ENCODE measurements around the gene TSHR. TPM values are rescaled to one million over a fixed set of nuclear protein-coding genes. Genes with fewer than 3 reads are reported as not detected.

Gene TSHR
- total RNA-seq, 2 donors from 2014 or later: 0.23 to 0.36 TPM

DNA sequence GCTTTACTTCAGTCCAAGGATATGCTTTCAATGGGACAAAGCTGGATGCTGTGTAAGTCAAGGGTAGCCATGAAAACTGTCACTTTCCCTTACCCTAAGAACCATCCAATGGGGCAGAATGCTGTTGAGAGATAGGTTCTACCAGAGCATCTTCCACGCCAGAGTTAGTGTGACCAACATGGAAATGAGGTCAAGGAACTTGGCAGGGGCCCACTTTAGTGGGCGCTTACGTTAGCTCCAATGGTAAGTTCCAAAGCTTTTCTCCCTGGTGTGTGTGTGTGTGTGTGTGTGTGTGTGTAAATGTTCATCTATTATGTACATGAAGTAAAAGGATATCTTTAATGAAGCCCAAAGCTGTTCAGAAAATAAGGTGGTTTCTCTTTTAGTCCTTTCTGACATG lies 141.2 kb downstream of the TSHR start:
- Histone ChIP-seq H3K9me3 (no peaks in the 10 kb centered on the region), H3K27ac (no peak overlapping the region), H3K36me3 (no peaks in the 10 kb centered on the region), H3K27me3 (replicated peaks; ENCODE audit: insufficient read depth) (no peaks in the 10 kb centered on the region), H3K4me3 (no peak overlapping the region), H3K4me1 (replicated peaks) (no peaks in the 10 kb centered on the region)
- WGBS: 85% methylated on average over 3 of the region's 3 CpGs
- DNase-seq (ENCODE audit: low spot score): no peak
- no peak for TF ChIP-seq POLR2AphosphoS5 (IDR thresholded peaks at IDR 0.05)
- no peak for TF ChIP-seq POLR2A (IDR thresholded peaks at IDR 0.05)
- TF ChIP-seq, protein P1, sequence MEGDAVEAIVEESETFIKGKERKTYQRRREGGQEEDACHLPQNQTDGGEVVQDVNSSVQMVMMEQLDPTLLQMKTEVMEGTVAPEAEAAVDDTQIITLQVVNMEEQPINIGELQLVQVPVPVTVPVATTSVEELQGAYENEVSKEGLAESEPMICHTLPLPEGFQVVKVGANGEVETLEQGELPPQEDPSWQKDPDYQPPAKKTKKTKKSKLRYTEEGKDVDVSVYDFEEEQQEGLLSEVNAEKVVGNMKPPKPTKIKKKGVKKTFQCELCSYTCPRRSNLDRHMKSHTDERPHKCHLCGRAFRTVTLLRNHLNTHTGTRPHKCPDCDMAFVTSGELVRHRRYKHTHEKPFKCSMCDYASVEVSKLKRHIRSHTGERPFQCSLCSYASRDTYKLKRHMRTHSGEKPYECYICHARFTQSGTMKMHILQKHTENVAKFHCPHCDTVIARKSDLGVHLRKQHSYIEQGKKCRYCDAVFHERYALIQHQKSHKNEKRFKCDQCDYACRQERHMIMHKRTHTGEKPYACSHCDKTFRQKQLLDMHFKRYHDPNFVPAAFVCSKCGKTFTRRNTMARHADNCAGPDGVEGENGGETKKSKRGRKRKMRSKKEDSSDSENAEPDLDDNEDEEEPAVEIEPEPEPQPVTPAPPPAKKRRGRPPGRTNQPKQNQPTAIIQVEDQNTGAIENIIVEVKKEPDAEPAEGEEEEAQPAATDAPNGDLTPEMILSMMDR (IDR thresholded peaks at IDR 0.05): no peak
- intact Hi-C loops (cut with DNase I): no loop called here

DNA sequence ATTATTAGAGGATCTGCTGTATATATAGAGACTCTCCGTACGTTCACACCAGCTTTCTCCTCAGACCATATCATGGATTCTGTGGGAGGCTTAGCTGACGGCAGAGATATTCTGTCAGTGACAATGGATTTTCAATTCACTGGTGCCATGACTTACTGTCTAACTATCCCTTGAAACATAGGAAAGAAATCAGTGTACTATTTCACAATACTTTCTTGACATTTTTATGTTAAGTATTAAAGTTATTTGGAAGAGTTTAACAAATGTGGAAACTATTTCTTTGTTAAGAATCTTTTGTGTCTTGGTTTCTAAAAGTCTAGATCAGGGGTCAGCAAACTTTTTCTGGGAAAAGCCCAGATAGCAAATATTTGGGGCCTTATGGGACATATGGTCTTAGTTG lies 146.8 kb downstream of the TSHR start:
- H3K4me1 ChIP-seq (replicated peaks): no peaks in the 10 kb centered on the region
- no peak for DNase-seq (ENCODE audit: low spot score)
- no peaks in the 10 kb centered on the region for H3K27me3 ChIP-seq (replicated peaks; ENCODE audit: insufficient read depth)
- H3K36me3 ChIP-seq: no peaks in the 10 kb centered on the region
- no peak for TF ChIP-seq POLR2A (IDR thresholded peaks at IDR 0.05)
- TF ChIP-seq, protein P1 (IDR thresholded peaks at IDR 0.05): no peak
- no peak for TF ChIP-seq POLR2AphosphoS5 (IDR thresholded peaks at IDR 0.05)
- 91% methylated on average over 3 of the region's 3 CpGs for WGBS
- intact Hi-C loops (cut with DNase I): no loop called here
- H3K9me3 ChIP-seq: no peaks in the 10 kb centered on the region
- H3K27ac ChIP-seq: no peak overlapping the region
- H3K4me3 ChIP-seq: no peak overlapping the region

DNA sequence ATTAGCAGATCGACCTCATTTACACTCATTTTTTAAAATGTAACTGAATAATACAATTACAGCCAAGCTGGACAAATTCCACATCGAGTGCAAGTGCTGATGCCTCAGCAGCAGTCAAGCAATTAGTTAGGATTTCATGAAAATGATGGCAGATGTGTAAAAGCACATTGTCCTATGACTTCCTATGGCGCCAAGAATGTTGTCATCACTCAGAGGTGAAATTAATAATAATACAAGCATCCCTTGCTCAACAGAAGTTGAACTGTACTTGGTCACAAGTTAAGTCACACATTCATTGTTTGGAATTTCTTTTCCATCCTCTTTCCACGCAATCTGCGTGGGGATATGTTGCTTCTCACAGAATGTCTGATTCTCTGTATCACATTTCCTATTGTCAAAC lies 148.0 kb downstream of the TSHR start:
- WGBS: 90% methylated on average over 5 of the region's 5 CpGs
- Histone ChIP-seq H3K27me3 (replicated peaks; ENCODE audit: insufficient read depth) (no peaks in the 10 kb centered on the region), H3K4me1 (replicated peaks) (no peaks in the 10 kb centered on the region), H3K9me3 (no peaks in the 10 kb centered on the region), H3K4me3 (no peak overlapping the region), H3K36me3 (no peaks in the 10 kb centered on the region), H3K27ac (no peak overlapping the region)
- TF ChIP-seq, protein P1 (IDR thresholded peaks at IDR 0.05): no peak
- TF ChIP-seq POLR2A (IDR thresholded peaks at IDR 0.05) (no peak), POLR2AphosphoS5 (IDR thresholded peaks at IDR 0.05) (no peak)
- DNase-seq (ENCODE audit: low spot score): no peak
- intact Hi-C loops (cut with DNase I): no loop called here

DNA sequence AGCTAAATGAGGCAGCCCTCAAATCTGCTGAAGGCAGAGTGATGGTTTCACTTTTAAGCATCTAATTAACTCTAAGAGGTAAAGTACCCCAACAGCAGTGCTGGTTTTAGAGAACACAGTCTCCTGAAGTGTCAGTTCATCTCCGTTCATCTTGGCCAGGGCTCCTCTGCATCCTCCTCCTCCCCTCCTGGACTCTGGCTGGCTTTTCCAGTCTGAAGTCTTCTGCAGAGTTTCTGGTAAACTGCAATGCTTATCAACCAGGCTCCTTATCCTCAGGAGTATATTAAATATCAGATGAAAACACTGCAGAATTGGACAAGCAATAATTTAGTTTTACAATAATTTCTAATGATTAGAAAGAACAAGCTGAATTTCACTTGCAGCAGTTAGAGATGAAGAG lies 150.0 kb downstream of the TSHR start:
- no peaks in the 10 kb centered on the region for H3K36me3 ChIP-seq
- DNase-seq (ENCODE audit: low spot score): no peak
- H3K4me1 ChIP-seq (replicated peaks): no peaks in the 10 kb centered on the region
- H3K4me3 ChIP-seq: no peak overlapping the region
- WGBS: 53% methylated on average over 1 of the region's 1 CpG
- H3K9me3 ChIP-seq: no peaks in the 10 kb centered on the region
- TF ChIP-seq POLR2AphosphoS5 (IDR thresholded peaks at IDR 0.05) (no peak), POLR2A (IDR thresholded peaks at IDR 0.05) (no peak)
- TF ChIP-seq, protein P1 (IDR thresholded peaks at IDR 0.05): no peak
- no peaks in the 10 kb centered on the region for H3K27me3 ChIP-seq (replicated peaks; ENCODE audit: insufficient read depth)
- intact Hi-C loops (cut with DNase I): no loop called here
- H3K27ac ChIP-seq: no peak overlapping the region

DNA sequence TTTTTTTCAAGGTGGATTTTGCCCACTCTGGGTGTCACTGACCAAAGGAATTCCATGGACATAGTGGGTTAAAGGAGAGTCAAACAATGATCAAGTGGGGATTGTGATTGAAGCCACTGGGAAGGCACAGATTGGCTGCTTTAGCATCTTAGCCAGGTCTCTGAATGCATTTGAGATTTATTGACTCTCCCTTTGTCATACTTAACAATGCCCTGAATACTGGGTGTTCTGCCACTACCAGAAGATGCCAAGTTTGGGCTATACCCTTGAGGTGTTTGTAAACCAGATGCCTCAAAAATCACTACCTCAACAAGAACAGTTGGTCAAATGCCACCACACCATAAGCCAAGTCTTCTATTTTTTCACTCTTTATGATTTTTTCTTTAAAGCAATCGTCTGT lies 150.5 kb downstream of the TSHR start:
- intact Hi-C loops (cut with DNase I): no loop called here
- TF ChIP-seq POLR2AphosphoS5 (IDR thresholded peaks at IDR 0.05): no peak
- TF ChIP-seq, protein P1 (IDR thresholded peaks at IDR 0.05): no peak
- no peak for TF ChIP-seq POLR2A (IDR thresholded peaks at IDR 0.05)
- 21% methylated on average over 1 of the region's 1 CpG for WGBS
- Histone ChIP-seq H3K4me1 (replicated peaks) (no peaks in the 10 kb centered on the region), H3K9me3 (no peaks in the 10 kb centered on the region), H3K4me3 (no peak overlapping the region), H3K27ac (no peak overlapping the region), H3K27me3 (replicated peaks; ENCODE audit: insufficient read depth) (no peaks in the 10 kb centered on the region), H3K36me3 (no peaks in the 10 kb centered on the region)
- no peak for DNase-seq (ENCODE audit: low spot score)
